Stimulated activated CD4-positive, alpha-beta T cell treated with anti-CD3 and anti-CD28 coated beads, TNF-alpha, amount 100 ng/mL, for 4 hours (primary cell): ENCODE results near the gene CEP170.

ENCODE experiments used
- DNase-seq, 3 experiments: peaks; one replicate each; pipeline ENCODE4 v3.0.0-alpha.2; 2020; ENCODE audit warnings: low read depth in 3 of 3

The CEP170 gene

GRCh38 chr1:243254927-243255790, at the start of gene CEP170:
CEP170 (minus strand) TSS chr1:243255281; CDS start chr1:243225280, 30,001 bp downstream.
- DNase-seq: peak; percentile 74 to 86 (median 78)

GRCh38 chr1:243301059-243301458, 46.0 kb upstream of the CEP170 start:
- no peak for DNase-seq

- no peak for DNase-seq
Observed at GRCh38 chr1:243299069-243299468, 44.0 kb upstream of the CEP170 start.

- no peak for DNase-seq
Observed at GRCh38 chr1:243294723-243295121, 39.6 kb upstream of the CEP170 start.

- DNase-seq: no peak
Observed at GRCh38 chr1:243293941-243294722, 39.1 kb upstream of the CEP170 start.

- no peak for DNase-seq
Observed at GRCh38 chr1:243292117-243292516, 37.0 kb upstream of the CEP170 start.

GRCh38 chr1:243291292-243291691, 36.2 kb upstream of the CEP170 start:
- no peak for DNase-seq

- no peak for DNase-seq
Observed at GRCh38 chr1:243288062-243288461, 33.0 kb upstream of the CEP170 start.

GRCh38 chr1:243287652-243288051, 32.6 kb upstream of the CEP170 start:
- no peak for DNase-seq

GRCh38 chr1:243287123-243287460, 32.0 kb upstream of the CEP170 start:
- no peak for DNase-seq

GRCh38 chr1:243286409-243287122, 31.5 kb upstream of the CEP170 start:
- DNase-seq: no peak

- no peak for DNase-seq
Observed at GRCh38 chr1:243281672-243282071, 26.6 kb upstream of the CEP170 start.

- no peak for DNase-seq
Observed at GRCh38 chr1:243280571-243281129, 25.6 kb upstream of the CEP170 start.

- DNase-seq: no peak
Observed at GRCh38 chr1:243275316-243275715, 20.2 kb upstream of the CEP170 start.

GRCh38 chr1:243273945-243274344, 18.9 kb upstream of the CEP170 start:
- DNase-seq: no peak

- DNase-seq: no peak
Observed at GRCh38 chr1:243273506-243273905, 18.4 kb upstream of the CEP170 start.

- no peak for DNase-seq
Observed at GRCh38 chr1:243272401-243272800, 17.3 kb upstream of the CEP170 start.

- no peak for DNase-seq
Observed at GRCh38 chr1:243271996-243272395, 16.9 kb upstream of the CEP170 start.

GRCh38 chr1:243270097-243270864, 15.2 kb upstream of the CEP170 start:
- no peak for DNase-seq

- DNase-seq: no peak
Observed at GRCh38 chr1:243269461-243269801, 14.3 kb upstream of the CEP170 start.

GRCh38 chr1:243268751-243269460, 13.8 kb upstream of the CEP170 start:
- no peak for DNase-seq
